ENCODE data around the gene INPP5D.

DNA sequence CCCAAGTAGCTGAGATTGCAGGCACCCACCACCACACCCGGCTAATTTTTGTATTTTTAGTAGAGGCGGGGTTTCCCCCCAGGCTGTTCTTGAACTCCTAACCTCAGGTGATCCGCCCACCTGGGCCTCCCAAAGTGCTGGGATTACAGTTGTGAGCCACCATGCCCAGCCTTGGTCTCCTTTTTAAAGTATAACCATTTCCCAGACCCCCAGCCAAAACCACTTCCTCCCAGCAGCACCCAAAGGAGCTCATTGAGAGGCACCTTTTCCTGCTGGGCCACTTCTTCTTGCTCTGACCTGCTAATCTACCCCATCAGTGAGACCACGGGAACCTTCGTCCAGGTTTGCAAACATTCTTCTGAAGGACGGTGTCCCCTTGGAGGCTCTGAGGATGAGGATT lies 69.9 kb downstream of the INPP5D start:
- TF ChIP-seq, protein P1, sequence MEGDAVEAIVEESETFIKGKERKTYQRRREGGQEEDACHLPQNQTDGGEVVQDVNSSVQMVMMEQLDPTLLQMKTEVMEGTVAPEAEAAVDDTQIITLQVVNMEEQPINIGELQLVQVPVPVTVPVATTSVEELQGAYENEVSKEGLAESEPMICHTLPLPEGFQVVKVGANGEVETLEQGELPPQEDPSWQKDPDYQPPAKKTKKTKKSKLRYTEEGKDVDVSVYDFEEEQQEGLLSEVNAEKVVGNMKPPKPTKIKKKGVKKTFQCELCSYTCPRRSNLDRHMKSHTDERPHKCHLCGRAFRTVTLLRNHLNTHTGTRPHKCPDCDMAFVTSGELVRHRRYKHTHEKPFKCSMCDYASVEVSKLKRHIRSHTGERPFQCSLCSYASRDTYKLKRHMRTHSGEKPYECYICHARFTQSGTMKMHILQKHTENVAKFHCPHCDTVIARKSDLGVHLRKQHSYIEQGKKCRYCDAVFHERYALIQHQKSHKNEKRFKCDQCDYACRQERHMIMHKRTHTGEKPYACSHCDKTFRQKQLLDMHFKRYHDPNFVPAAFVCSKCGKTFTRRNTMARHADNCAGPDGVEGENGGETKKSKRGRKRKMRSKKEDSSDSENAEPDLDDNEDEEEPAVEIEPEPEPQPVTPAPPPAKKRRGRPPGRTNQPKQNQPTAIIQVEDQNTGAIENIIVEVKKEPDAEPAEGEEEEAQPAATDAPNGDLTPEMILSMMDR (IDR thresholded peaks at IDR 0.05): no peak
- TF ChIP-seq, protein P2, sequence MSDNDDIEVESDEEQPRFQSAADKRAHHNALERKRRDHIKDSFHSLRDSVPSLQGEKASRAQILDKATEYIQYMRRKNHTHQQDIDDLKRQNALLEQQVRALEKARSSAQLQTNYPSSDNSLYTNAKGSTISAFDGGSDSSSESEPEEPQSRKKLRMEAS (CRISPR knock-in tag; IDR thresholded peaks at IDR 0.05): no peak
- no peak for TF ChIP-seq EMX1 (CRISPR knock-in tag; IDR thresholded peaks at IDR 0.05)
- TF ChIP-seq, protein P3, sequence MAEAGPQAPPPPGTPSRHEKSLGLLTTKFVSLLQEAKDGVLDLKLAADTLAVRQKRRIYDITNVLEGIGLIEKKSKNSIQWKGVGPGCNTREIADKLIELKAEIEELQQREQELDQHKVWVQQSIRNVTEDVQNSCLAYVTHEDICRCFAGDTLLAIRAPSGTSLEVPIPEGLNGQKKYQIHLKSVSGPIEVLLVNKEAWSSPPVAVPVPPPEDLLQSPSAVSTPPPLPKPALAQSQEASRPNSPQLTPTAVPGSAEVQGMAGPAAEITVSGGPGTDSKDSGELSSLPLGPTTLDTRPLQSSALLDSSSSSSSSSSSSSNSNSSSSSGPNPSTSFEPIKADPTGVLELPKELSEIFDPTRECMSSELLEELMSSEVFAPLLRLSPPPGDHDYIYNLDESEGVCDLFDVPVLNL (CRISPR knock-in tag; IDR thresholded peaks at IDR 0.05; ENCODE audit: borderline replicate concordance, low read depth): no peak
- TF ChIP-seq MXD4 (CRISPR knock-in tag; IDR thresholded peaks at IDR 0.05; ENCODE audit: borderline replicate concordance): no peak
- TF ChIP-seq GTF2I (CRISPR knock-in tag; conservative IDR thresholded peaks at IDR 0.05): no peak
- TF ChIP-seq SMAD4 (CRISPR knock-in tag; IDR thresholded peaks at IDR 0.05): no peak
- no peak for TF ChIP-seq SMAD3 (CRISPR knock-in tag; IDR thresholded peaks at IDR 0.05; ENCODE audit: borderline replicate concordance)
- TF ChIP-seq, protein P4, sequence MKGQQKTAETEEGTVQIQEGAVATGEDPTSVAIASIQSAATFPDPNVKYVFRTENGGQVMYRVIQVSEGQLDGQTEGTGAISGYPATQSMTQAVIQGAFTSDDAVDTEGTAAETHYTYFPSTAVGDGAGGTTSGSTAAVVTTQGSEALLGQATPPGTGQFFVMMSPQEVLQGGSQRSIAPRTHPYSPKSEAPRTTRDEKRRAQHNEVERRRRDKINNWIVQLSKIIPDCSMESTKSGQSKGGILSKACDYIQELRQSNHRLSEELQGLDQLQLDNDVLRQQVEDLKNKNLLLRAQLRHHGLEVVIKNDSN (CRISPR knock-in tag; IDR thresholded peaks at IDR 0.05): no peak
- TF ChIP-seq, protein P5, sequence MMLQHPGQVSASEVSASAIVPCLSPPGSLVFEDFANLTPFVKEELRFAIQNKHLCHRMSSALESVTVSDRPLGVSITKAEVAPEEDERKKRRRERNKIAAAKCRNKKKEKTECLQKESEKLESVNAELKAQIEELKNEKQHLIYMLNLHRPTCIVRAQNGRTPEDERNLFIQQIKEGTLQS (CRISPR knock-in tag; conservative IDR thresholded peaks at IDR 0.05): no peak
- no peak for TF ChIP-seq ZNF121 (CRISPR knock-in tag; IDR thresholded peaks at IDR 0.05)
- TF ChIP-seq NR3C1 (CRISPR knock-in tag; conservative IDR thresholded peaks at IDR 0.05; ENCODE audit: low read depth): no peak
- no peak for TF ChIP-seq ZNF232 (CRISPR knock-in tag; IDR thresholded peaks at IDR 0.05)

Data from WTC11 (cell line).